Endodermal cell (in vitro differentiated cells): ENCODE measurements around the gene NOP9. TPM values are rescaled to one million over a fixed set of nuclear protein-coding genes. Genes with fewer than 3 reads are reported as not detected.

Source experiments
- DNase-seq: peaks from one replicate; pipeline ENCODE4 v3.0.0-alpha.2; 2017
- H3K27ac ChIP-seq: 2 replicates; pipeline ENCODE4 v1.5.1; 2013; ENCODE audit warnings: mild to moderate bottlenecking, low read depth, low read length, moderate library complexity
- H3K27me3 ChIP-seq: 2 replicates; pipeline ENCODE4 v1.6.1; 2013; ENCODE audit warnings: mild to moderate bottlenecking, low read length, moderate library complexity; ENCODE audit not compliant: insufficient read depth, control insufficient read depth, poor library complexity, severe bottlenecking
- H3K36me3 ChIP-seq: 2 replicates; pipeline ENCODE4 v1.7.0; 2013; ENCODE audit warnings: mild to moderate bottlenecking, low read length, moderate library complexity; ENCODE audit not compliant: control insufficient read depth, insufficient read depth
- H3K4me1 ChIP-seq: one replicate; pipeline ENCODE4 v1.7.0; 2013; ENCODE audit warnings: low read length; ENCODE audit not compliant: control insufficient read depth, insufficient read depth
- H3K4me3 ChIP-seq: 2 replicates; pipeline ENCODE4 v1.5.1; 2013; ENCODE audit warnings: mild to moderate bottlenecking, low read length, moderate library complexity
- H3K9ac ChIP-seq: 2 replicates; pipeline ENCODE4 v1.6.1; 2013; ENCODE audit warnings: mild to moderate bottlenecking, low read length, moderate library complexity; ENCODE audit not compliant: poor library complexity, severe bottlenecking; ENCODE audit errors: extremely low read depth
- H3K9me3 ChIP-seq: 2 replicates; pipeline ENCODE4 v1.6.1; 2013; ENCODE audit warnings: mild to moderate bottlenecking, low read length, moderate library complexity; ENCODE audit not compliant: control insufficient read depth
- H3K27ac Mint-ChIP-seq: 2 replicates; pipeline ENCODE4 v1.8.0; 2020; ENCODE audit warnings: mixed read lengths
- H3K27me3 Mint-ChIP-seq: 2 replicates; pipeline ENCODE4 v1.8.0; 2021; ENCODE audit warnings: mild to moderate bottlenecking, mixed read lengths; ENCODE audit not compliant: insufficient read depth
- H3K36me3 Mint-ChIP-seq: 2 replicates; pipeline ENCODE4 v1.8.0; 2020; ENCODE audit warnings: low read depth, mixed read lengths
- H3K4me1 Mint-ChIP-seq: 2 replicates; pipeline ENCODE4 v1.8.0; 2020; ENCODE audit warnings: mixed read lengths
- H3K4me3 Mint-ChIP-seq: 2 replicates; pipeline ENCODE4 v1.8.0; 2020; ENCODE audit warnings: mild to moderate bottlenecking, moderate library complexity, mixed read lengths
- H3K9me3 Mint-ChIP-seq: 2 replicates; pipeline ENCODE4 v1.8.0; 2020; ENCODE audit warnings: mild to moderate bottlenecking, mixed read lengths
- WGBS, 2 experiments: methylation state at CpG; one replicate each; pipeline versions ENCODE4 v1.1.5 to v1.1.7; 2013; ENCODE audit warnings: missing lambda C conversion rate in 2 of 2, mixed read lengths in 1 of 2; ENCODE audit not compliant: insufficient coverage in 1 of 2, insufficient read length in 1 of 2; 5-methylcytosine and 5-hydroxymethylcytosine counted together
- total RNA-seq, 2 donors: library from RNA; stranded (reverse); fragmentation: NEBNext Ultra II Directional in 1 of 2; extraction: Animal tissue kit (Norgen Biotek cat#: 25700) in 1 of 2; gene quantifications; 2 replicates in 1 of 2; 3 replicates in 1 of 2; pipeline ENCODE4 v1.2.1, GENCODE V29; 2021
- TF ChIP-seq, protein P1 (sequence below): fragments of 200-600 bp; sonication (generic); conservative IDR thresholded peaks from 2 replicates; pipeline ENCODE4 v1.5.0; 2021; ENCODE audit warnings: antibody characterized with exemption, mild to moderate bottlenecking

The NOP9 gene
- total RNA-seq, 2 donors from 2014 or later = 31.1 to 32.0 TPM

- H3K4me3 Mint-ChIP-seq = no peak overlapping the region
- H3K27ac Mint-ChIP-seq = no peak overlapping the region
Observed at GRCh38 chr14:24325041-24325530, 25.4 kb downstream of the NOP9 start.

DNA sequence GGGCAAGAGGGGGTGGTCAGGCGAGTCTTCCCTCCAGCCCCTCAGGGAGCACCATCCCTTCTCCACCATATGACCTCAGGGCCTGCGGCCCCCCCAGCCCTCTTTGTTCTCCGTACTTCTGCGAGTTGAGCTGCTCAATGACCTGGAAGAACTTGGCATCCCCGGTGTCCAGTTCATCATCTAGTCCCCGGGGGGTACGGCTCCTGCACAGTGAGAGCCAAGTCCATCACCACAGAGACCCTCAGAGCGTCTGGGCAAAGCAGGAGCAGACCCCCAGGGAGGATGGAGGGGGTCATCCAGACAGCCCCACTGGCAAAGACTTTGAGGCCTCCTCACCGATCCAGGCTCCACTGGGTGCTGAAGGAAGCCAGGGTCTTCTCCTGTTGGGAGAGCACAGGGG, 26.3 kb downstream of the NOP9 start:
- WGBS, 2 experiments = 81 to 91% methylated on average over 6 to 9 of the region's 9 CpGs

More at GRCh38 chr14:24325041-24325530, 25.4 kb downstream of the NOP9 start:
- Histone ChIP-seq H3K4me3 (no peak overlapping the region), H3K27ac (no peak overlapping the region), H3K4me1 (no peaks in the 10 kb centered on the region), H3K9me3 (no peaks in the 10 kb centered on the region), H3K36me3 (no peaks in the 10 kb centered on the region), H3K9ac (no peak overlapping the region), H3K27me3 (peaks cover 13% of the 10 kb centered on the region)
- Mint-ChIP-seq H3K4me1 (peaks cover 2% of the 10 kb centered on the region), H3K27me3 (peaks cover 66% of the 10 kb centered on the region), H3K36me3 (no peaks in the 10 kb centered on the region), H3K9me3 (no peaks in the 10 kb centered on the region)
- TF ChIP-seq, protein P1, sequence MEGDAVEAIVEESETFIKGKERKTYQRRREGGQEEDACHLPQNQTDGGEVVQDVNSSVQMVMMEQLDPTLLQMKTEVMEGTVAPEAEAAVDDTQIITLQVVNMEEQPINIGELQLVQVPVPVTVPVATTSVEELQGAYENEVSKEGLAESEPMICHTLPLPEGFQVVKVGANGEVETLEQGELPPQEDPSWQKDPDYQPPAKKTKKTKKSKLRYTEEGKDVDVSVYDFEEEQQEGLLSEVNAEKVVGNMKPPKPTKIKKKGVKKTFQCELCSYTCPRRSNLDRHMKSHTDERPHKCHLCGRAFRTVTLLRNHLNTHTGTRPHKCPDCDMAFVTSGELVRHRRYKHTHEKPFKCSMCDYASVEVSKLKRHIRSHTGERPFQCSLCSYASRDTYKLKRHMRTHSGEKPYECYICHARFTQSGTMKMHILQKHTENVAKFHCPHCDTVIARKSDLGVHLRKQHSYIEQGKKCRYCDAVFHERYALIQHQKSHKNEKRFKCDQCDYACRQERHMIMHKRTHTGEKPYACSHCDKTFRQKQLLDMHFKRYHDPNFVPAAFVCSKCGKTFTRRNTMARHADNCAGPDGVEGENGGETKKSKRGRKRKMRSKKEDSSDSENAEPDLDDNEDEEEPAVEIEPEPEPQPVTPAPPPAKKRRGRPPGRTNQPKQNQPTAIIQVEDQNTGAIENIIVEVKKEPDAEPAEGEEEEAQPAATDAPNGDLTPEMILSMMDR = no peak
- WGBS, 2 experiments = 90 to 92% methylated on average over 2 to 5 of the region's 5 CpGs
- no peak for DNase-seq

GRCh38 chr14:24327303-24327702, 27.7 kb downstream of the NOP9 start:
- Histone ChIP-seq H3K9me3 (no peaks in the 10 kb centered on the region), H3K27ac (no peak overlapping the region), H3K4me1 (no peaks in the 10 kb centered on the region), H3K36me3 (no peaks in the 10 kb centered on the region), H3K4me3 (no peak overlapping the region), H3K9ac (no peak overlapping the region), H3K27me3 (peaks cover 33% of the 10 kb centered on the region)
- no peak overlapping the region for H3K27ac Mint-ChIP-seq
- 91 to 100% methylated on average over 2 of the region's 2 CpGs for WGBS, 2 experiments
- no peaks in the 10 kb centered on the region for H3K36me3 Mint-ChIP-seq
- peaks cover 78% of the 10 kb centered on the region for H3K27me3 Mint-ChIP-seq
- no peak for DNase-seq
- TF ChIP-seq, protein P1 = no peak
- H3K9me3 Mint-ChIP-seq = no peaks in the 10 kb centered on the region
- H3K4me1 Mint-ChIP-seq = peaks cover 4% of the 10 kb centered on the region
- H3K4me3 Mint-ChIP-seq = no peak overlapping the region

More for the DNA sequence above, 26.3 kb downstream of the NOP9 start:
- H3K36me3 Mint-ChIP-seq = no peaks in the 10 kb centered on the region
- peaks cover 20% of the 10 kb centered on the region for H3K27me3 ChIP-seq
- H3K4me3 Mint-ChIP-seq = no peak overlapping the region
- H3K4me1 Mint-ChIP-seq = peaks cover 2% of the 10 kb centered on the region
- TF ChIP-seq, protein P1 = no peak
- no peaks in the 10 kb centered on the region for H3K9me3 Mint-ChIP-seq
- H3K27ac ChIP-seq = no peak overlapping the region
- no peak overlapping the region for H3K27ac Mint-ChIP-seq
- no peak overlapping the region for H3K9ac ChIP-seq
- no peak overlapping the region for H3K4me3 ChIP-seq
- H3K36me3 ChIP-seq = no peaks in the 10 kb centered on the region
- no peak for DNase-seq
- no peaks in the 10 kb centered on the region for H3K4me1 ChIP-seq
- peaks cover 71% of the 10 kb centered on the region for H3K27me3 Mint-ChIP-seq
- no peaks in the 10 kb centered on the region for H3K9me3 ChIP-seq
